ENCODE results near the gene TARS3. TPM values are rescaled to one million over a fixed set of nuclear protein-coding genes. Genes with fewer than 3 reads are reported as not detected.

The TARS3 gene
- total and polyA plus RNA-seq, 2 donors (not counting 1 experiment from before 2014, with no cell fraction given) = 9.7 to 27.0 TPM

DNA sequence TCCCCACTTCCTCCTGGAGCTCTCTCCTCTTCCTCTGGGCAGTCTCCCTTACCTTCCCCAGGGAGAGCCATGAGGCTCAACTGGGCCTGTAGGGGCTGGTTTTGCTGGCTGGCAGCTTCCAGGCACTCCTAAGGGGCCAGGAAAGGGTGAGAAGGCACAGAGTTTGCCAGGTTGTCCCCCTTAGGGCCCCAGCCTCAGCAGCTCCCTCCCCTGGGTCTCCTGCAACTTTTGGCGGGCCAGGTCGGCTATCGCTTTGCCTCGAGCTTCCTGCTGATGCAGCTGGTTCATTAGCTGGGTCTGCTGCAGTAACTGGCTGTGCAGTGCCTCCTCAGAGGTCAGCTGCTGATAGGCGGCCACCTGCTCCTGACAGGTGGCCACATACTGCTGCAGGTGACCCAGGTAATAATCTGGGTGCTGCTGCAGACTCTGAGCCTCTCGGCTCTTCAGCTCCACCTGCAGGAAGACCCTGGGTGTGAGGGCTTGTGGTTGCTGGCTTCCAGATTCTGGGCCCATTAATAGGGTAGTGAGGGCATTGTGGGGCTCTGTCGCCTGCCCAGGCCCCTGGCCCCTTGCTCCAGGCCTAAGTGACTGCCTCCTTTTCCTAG lies 49.3 kb upstream of the TARS3 start:
- 84% methylated on average over 6 of the region's 7 CpGs for WGBS (ENCODE audit: insufficient coverage)
- Mint-ChIP-seq H3K27ac (no peak overlapping the region), H3K27me3 (no peaks in the 10 kb centered on the region), H3K4me1 (no peaks in the 10 kb centered on the region), H3K4me3 (no peak overlapping the region), H3K9me3 (ENCODE audit: insufficient read depth) (no peaks in the 10 kb centered on the region)
- intact Hi-C loops (cut with micrococcal nuclease) = no loop called here
- ChIA-PET CTCF (no interaction called here), POLR2A (no interaction called here)
- H3K27ac ChIP-seq (ENCODE audit: low read length in 2 of 2) = no peak overlapping the region
- H3K4me1 ChIP-seq (ENCODE audit: control insufficient read depth in 2 of 2, insufficient read depth in 2 of 2, low read length in 2 of 2) = no peaks in the 10 kb centered on the region
- no peak overlapping the region for H3K4me2 ChIP-seq (replicated peaks; ENCODE audit: low read depth, low read length, poor library complexity, severe bottlenecking)
- H3K27me3 ChIP-seq (replicated peaks in 1 of 4; ENCODE audit: control extremely low read depth in 1 of 4, control insufficient read depth in 3 of 4, insufficient read depth in 4 of 4, low read length in 3 of 4) = no peaks in the 10 kb centered on the region
- no peaks in the 10 kb centered on the region for H3K9me3 ChIP-seq (ENCODE audit: control extremely low read depth in 1 of 3, control insufficient read depth in 2 of 3, insufficient read depth in 1 of 3, low read length in 2 of 3)
- H3K36me3 ChIP-seq (replicated peaks in 1 of 2; ENCODE audit: control extremely low read depth in 1 of 2, control insufficient read depth in 1 of 2, extremely low read depth in 1 of 2, insufficient read depth in 2 of 2, low read length in 1 of 2) = peaks cover 0 to 3% of the 10 kb centered on the region in 2 experiments
- no peak overlapping the region for H3K9ac ChIP-seq (ENCODE audit: low read length)
- no peaks in the 10 kb centered on the region for H3K79me2 ChIP-seq (ENCODE audit: control insufficient read depth, insufficient read depth, low read length)
- H2AFZ ChIP-seq (ENCODE audit: insufficient read depth, low read depth, low read length, poor library complexity, severe bottlenecking) = no peak overlapping the region
- DNase-seq = no peak
- no peak for ATAC-seq (ENCODE audit: low read depth)
- TF ChIP-seq EZH2 (IDR thresholded peaks at IDR 0.05; ENCODE audit: borderline replicate concordance, insufficient read depth, low read depth, low read length, poor library complexity, severe bottlenecking) = no peak
- TF ChIP-seq CTCF (IDR thresholded peaks at IDR 0.05) = no peak
- no peak overlapping the region for H3K4me3 ChIP-seq (ENCODE audit: control extremely low read depth in 1 of 5, extremely low read depth in 1 of 5, insufficient read depth in 1 of 5, low read depth in 2 of 5, low read length in 4 of 5)
- no peaks in the 10 kb centered on the region for H4K20me1 ChIP-seq (ENCODE audit: control insufficient read depth, insufficient read depth, low read length, poor library complexity, severe bottlenecking)

- ATAC-seq (ENCODE audit: low read depth) (no peak), DNase-seq (no peak)
- H3K79me2 ChIP-seq (ENCODE audit: control insufficient read depth, insufficient read depth, low read length) = no peaks in the 10 kb centered on the region
- H2AFZ ChIP-seq (ENCODE audit: insufficient read depth, low read depth, low read length, poor library complexity, severe bottlenecking) = no peak overlapping the region
- no peak overlapping the region for H3K4me2 ChIP-seq (replicated peaks; ENCODE audit: low read depth, low read length, poor library complexity, severe bottlenecking)
- TF ChIP-seq CTCF (IDR thresholded peaks at IDR 0.05) (no peak), EZH2 (IDR thresholded peaks at IDR 0.05; ENCODE audit: borderline replicate concordance, insufficient read depth, low read depth, low read length, poor library complexity, severe bottlenecking) (no peak)
- WGBS (ENCODE audit: insufficient coverage) = 96% methylated on average over 5 of the region's 8 CpGs
- no peaks in the 10 kb centered on the region for H3K4me1 ChIP-seq (ENCODE audit: control insufficient read depth in 2 of 2, insufficient read depth in 2 of 2, low read length in 2 of 2)
- no peak overlapping the region for H3K27ac Mint-ChIP-seq
- H3K9me3 Mint-ChIP-seq (ENCODE audit: insufficient read depth) = no peaks in the 10 kb centered on the region
- ChIA-PET POLR2A (no interaction called here), CTCF (no interaction called here)
- H4K20me1 ChIP-seq (ENCODE audit: control insufficient read depth, insufficient read depth, low read length, poor library complexity, severe bottlenecking) = no peaks in the 10 kb centered on the region
- H3K9ac ChIP-seq (ENCODE audit: low read length) = no peak overlapping the region
- H3K36me3 ChIP-seq (replicated peaks in 1 of 2; ENCODE audit: control extremely low read depth in 1 of 2, control insufficient read depth in 1 of 2, extremely low read depth in 1 of 2, insufficient read depth in 2 of 2, low read length in 1 of 2) = peaks cover 0 to 3% of the 10 kb centered on the region in 2 experiments
- no peaks in the 10 kb centered on the region for H3K27me3 ChIP-seq (replicated peaks in 1 of 4; ENCODE audit: control extremely low read depth in 1 of 4, control insufficient read depth in 3 of 4, insufficient read depth in 4 of 4, low read length in 3 of 4)
- no peak overlapping the region for H3K27ac ChIP-seq (ENCODE audit: low read length in 2 of 2)
- no peak overlapping the region for H3K4me3 Mint-ChIP-seq
- H3K9me3 ChIP-seq (ENCODE audit: control extremely low read depth in 1 of 3, control insufficient read depth in 2 of 3, insufficient read depth in 1 of 3, low read length in 2 of 3) = no peaks in the 10 kb centered on the region
- H3K4me1 Mint-ChIP-seq = no peaks in the 10 kb centered on the region
- no peaks in the 10 kb centered on the region for H3K27me3 Mint-ChIP-seq
- intact Hi-C loops (cut with micrococcal nuclease) = no loop called here
- no peak overlapping the region for H3K4me3 ChIP-seq (ENCODE audit: control extremely low read depth in 1 of 5, extremely low read depth in 1 of 5, insufficient read depth in 1 of 5, low read depth in 2 of 5, low read length in 4 of 5)
Measured at GRCh38 chr15:101772921-101773320, 48.6 kb upstream of the TARS3 start.
